HG03139 (cell line): ENCODE measurements around the gene VPS41.

ENCODE experiments used
- ATAC-seq: cut with Tn5 transposase; IDR thresholded peaks from one replicate; pipeline ENCODE4 v1.9.1; 2021; ENCODE audit not compliant: unreplicated experiment

VPS41 gene

GRCh38 chr7:38817526-38817925, 91.5 kb downstream of the VPS41 start:
- ATAC-seq, result no peak

GRCh38 chr7:38813768-38814167, 95.2 kb downstream of the VPS41 start:
- no peak for ATAC-seq

- ATAC-seq, result no peak
Measured at GRCh38 chr7:38806912-38807311, 102.1 kb downstream of the VPS41 start.

GRCh38 chr7:38801786-38802185, 107.2 kb downstream of the VPS41 start:
- no peak for ATAC-seq

GRCh38 chr7:38798552-38799267, 110.3 kb downstream of the VPS41 start:
- no peak for ATAC-seq

- no peak for ATAC-seq
Measured at GRCh38 chr7:38796626-38797501, 112.1 kb downstream of the VPS41 start.

GRCh38 chr7:38795593-38795992, 113.4 kb downstream of the VPS41 start:
- ATAC-seq, result no peak

- no peak for ATAC-seq
Measured at GRCh38 chr7:38781991-38782390, 127.0 kb downstream of the VPS41 start.

- ATAC-seq, result no peak
Measured at GRCh38 chr7:38777609-38778008, 131.4 kb downstream of the VPS41 start.

- no peak for ATAC-seq
Measured at GRCh38 chr7:38775506-38776175, 133.3 kb downstream of the VPS41 start.

- no peak for ATAC-seq
Measured at GRCh38 chr7:38773430-38773829, 135.6 kb downstream of the VPS41 start.

GRCh38 chr7:38760226-38760625, 148.8 kb downstream of the VPS41 start:
- ATAC-seq, result no peak

- ATAC-seq, result no peak
Measured at GRCh38 chr7:38759028-38759427, 150.0 kb downstream of the VPS41 start.

- no peak for ATAC-seq
Measured at GRCh38 chr7:38757931-38758330, 151.1 kb downstream of the VPS41 start.

- ATAC-seq, result no peak
Measured at GRCh38 chr7:38756521-38756920, 152.5 kb downstream of the VPS41 start.

GRCh38 chr7:38753347-38753746, 155.6 kb downstream of the VPS41 start:
- no peak for ATAC-seq

GRCh38 chr7:38751416-38751815, 157.6 kb downstream of the VPS41 start:
- no peak for ATAC-seq

- no peak for ATAC-seq
Measured at GRCh38 chr7:38748056-38748610, 160.9 kb downstream of the VPS41 start.

GRCh38 chr7:38746438-38746837, 162.6 kb downstream of the VPS41 start:
- ATAC-seq, result no peak

GRCh38 chr7:38744746-38745145, 164.2 kb downstream of the VPS41 start:
- no peak for ATAC-seq

- ATAC-seq, result no peak
Measured at GRCh38 chr7:38743899-38744298, 165.1 kb downstream of the VPS41 start.
